ENCODE results near the gene EPHB2. TPM values are rescaled to one million over a fixed set of nuclear protein-coding genes. Genes with fewer than 3 reads are reported as not detected.
A peak's percentile ranks its signal among the peaks of the same experiment; 100 is the strongest.

Gene EPHB2
- total and polyA plus RNA-seq, 2 of the 4 experiments (the other 2 are of a cell fraction), result 52.3 to 58.8 TPM

GRCh38 chr1:22880174-22880601, 169.5 kb downstream of the EPHB2 start:
- no peaks in the 10 kb centered on the region for H3K9me3 ChIP-seq (ENCODE audit: control insufficient read depth, insufficient read depth, low read length)
- intact Hi-C loops (cut with micrococcal nuclease) (no loop called here), in situ Hi-C loops (cut with MboI; ENCODE audit: low sequenced_read_pairs) (loop anchor here (10.0 kb wide), 1 partner anchor 175 kb away; no protein-coding TSS in a partner anchor), dilution Hi-C loops (cut with HindIII; ENCODE audit: low sequenced_read_pairs, unreplicated experiment) (no loop called here)
- H2AK5ac ChIP-seq (ENCODE audit: low read depth, low read length), result no peak overlapping the region
- H2AFZ ChIP-seq (replicated peaks; ENCODE audit: low read length, poor library complexity), result peak overlapping the region; percentile 53
- H3K9ac ChIP-seq (ENCODE audit: low read depth, low read length), result no peak overlapping the region
- no peak overlapping the region for H3K56ac ChIP-seq (ENCODE audit: extremely low read depth, insufficient read depth, low read length)
- TF ChIP-seq USF2 (IDR thresholded peaks at IDR 0.05; ENCODE audit: low read depth, low read length) (no peak), RFX5 (IDR thresholded peaks at IDR 0.05; ENCODE audit: low read depth, low read length) (no peak), SMC3 (IDR thresholded peaks at IDR 0.05; ENCODE audit: low read depth, low read length) (no peak), BHLHE40 (IDR thresholded peaks at IDR 0.05; ENCODE audit: low read depth, low read length) (no peak), MAFK (IDR thresholded peaks at IDR 0.05; ENCODE audit: low read depth, low read length) (no peak), NFE2L2 (IDR thresholded peaks at IDR 0.05; ENCODE audit: low read depth, low read length) (no peak), CTCF (conservative IDR thresholded peaks at IDR 0.05; ENCODE audit: low read depth, low read length) (no peak), RCOR1 (IDR thresholded peaks at IDR 0.05; ENCODE audit: insufficient replicate concordance, low read length) (no peak), ELK1 (IDR thresholded peaks at IDR 0.05; ENCODE audit: borderline replicate concordance, low read depth, low read length) (no peak)
- 40% methylated on average over 1 of the region's 5 CpGs; no CpG with 5 or more reads in 1 of the 2 experiments for WGBS, 2 experiments (ENCODE audit: extremely low coverage in 2 of 2, insufficient read length in 1 of 2)
- POLR2A ChIA-PET (ENCODE audit: unreplicated experiment), result no interaction called here
- H3K9me1 ChIP-seq (ENCODE audit: insufficient read depth, low read length), result peaks cover 4% of the 10 kb centered on the region; the same call in 1 of the 2 replicates
- no peak overlapping the region for H2BK20ac ChIP-seq (ENCODE audit: low read depth, low read length)
- H3K36me3 ChIP-seq (ENCODE audit: control insufficient read depth, insufficient read depth, low read length), result peaks cover 20% of the 10 kb centered on the region; the same call in 1 of the 2 replicates
- H3K79me1 ChIP-seq (ENCODE audit: low read depth in 1 of 2, low read length in 2 of 2), result peaks cover 0 to 9% of the 10 kb centered on the region in 2 experiments; a peak in 1 of 4 replicates
- H3K18ac ChIP-seq (ENCODE audit: low read depth, low read length), result no peak overlapping the region
- H3K27ac ChIP-seq (ENCODE audit: insufficient read depth, low read length), result no peak overlapping the region
- H4K5ac ChIP-seq (ENCODE audit: low read depth, low read length), result no peak overlapping the region
- H3K14ac ChIP-seq (replicated peaks; ENCODE audit: low read depth, low read length), result no peak overlapping the region
- no peak overlapping the region for H3K23ac ChIP-seq (ENCODE audit: low read depth, low read length)
- H4K20me1 ChIP-seq (ENCODE audit: insufficient read depth, low read length), result peaks cover 4% of the 10 kb centered on the region; the same call in 1 of the 2 replicates
- peaks cover 5% of the 10 kb centered on the region for H3K4me1 ChIP-seq (ENCODE audit: control insufficient read depth, insufficient read depth, low read length)
- no peaks in the 10 kb centered on the region for H3K27me3 ChIP-seq (ENCODE audit: control insufficient read depth, insufficient read depth, low read length)
- no peak overlapping the region for H3K4me3 ChIP-seq (ENCODE audit: insufficient read depth, low read depth, low read length)
- no TSS peak for BruUV-seq (replicated peaks)
- DNase-seq, result peak; percentile 70
- H4K8ac ChIP-seq (ENCODE audit: low read depth in 2 of 2, low read length in 2 of 2), result no peak overlapping the region
- CTCF ChIA-PET, result interaction anchor here (1.2 kb wide), 1 partner anchor 18 kb away, joined by 6 read pairs; no protein-coding TSS in a partner anchor
- H3K4me2 ChIP-seq (ENCODE audit: low read depth, low read length), result no peak overlapping the region
- no peak overlapping the region for H3K4ac ChIP-seq (ENCODE audit: low read depth, low read length)
- H4K91ac ChIP-seq (ENCODE audit: insufficient read depth, low read depth, low read length), result no peak overlapping the region
- no peak overlapping the region for H2BK5ac ChIP-seq (ENCODE audit: low read depth, low read length, poor library complexity, severe bottlenecking)
- peak; percentile 87 for ATAC-seq (ENCODE audit: low read depth)
- peak overlapping the region; percentile 67 for H2AK9ac ChIP-seq (replicated peaks; ENCODE audit: low read depth, low read length, poor library complexity)
- H2BK15ac ChIP-seq (ENCODE audit: low read depth, low read length), result no peak overlapping the region
- H2BK120ac ChIP-seq (ENCODE audit: low read depth, low read length), result no peak overlapping the region

Measured in IMR-90 (cell line).